Mucosa of descending colon (tissue), 3 donors: ENCODE results near the gene WFDC1. TPM values are rescaled to one million over a fixed set of nuclear protein-coding genes. Genes with fewer than 3 reads are reported as not detected.
A peak's percentile ranks its signal among the peaks of the same experiment; 100 is the strongest.
"Not testable (repeated sequence)": the region's sequence is repeated elsewhere in the genome, so short reads cannot be mapped to it uniquely, and the experiment has no call there.

Experiments used
- ATAC-seq: fragments of 200-7000 bp; cut with Tn5 transposase; one replicate; pipeline ENCODE4 v1.9.1; 2020; ENCODE audit warnings: mild to moderate bottlenecking, moderate library complexity
- DNase-seq, 3 donors: peaks; one replicate each; pipeline ENCODE4 v3.0.0-alpha.2; 2020
- H3K36me3 ChIP-seq: fragments of 200-600 bp; one replicate; pipeline ENCODE4 v1.8.0; 2021; ENCODE audit warnings: low read depth, mild to moderate bottlenecking
- H3K4me1 ChIP-seq: fragments of 200-600 bp; one replicate; pipeline ENCODE4 v1.8.0; 2021; ENCODE audit warnings: low read depth, mild to moderate bottlenecking
- H3K4me3 ChIP-seq: fragments of 200-600 bp; one replicate; pipeline ENCODE4 v1.8.0; 2021; ENCODE audit warnings: mild to moderate bottlenecking
- H3K9me3 ChIP-seq: fragments of 200-600 bp; one replicate; pipeline ENCODE4 v1.8.0; 2021; ENCODE audit warnings: mild to moderate bottlenecking
- intact Hi-C, 2 donors: fragments of 100-400 bp; cut with DNase I in 1 of 2; cut with micrococcal nuclease in 1 of 2; formaldehyde crosslinking; loops; one replicate each; pipeline versions ENCODE4 v1.11.0 to v1.11.1; 2022; cut with DNase I, micrococcal nuclease
- total RNA-seq, 3 donors: library from RNA; stranded (reverse); fragmentation: NEBNext Ultra II Directional in 2 of 3; extraction: Animal tissue kit (Norgen Biotek cat#: 25700) in 2 of 3; gene quantifications; one replicate each; pipeline versions ENCODE4 v1.2.1 to v1.2.4, GENCODE V29; 2021 to 2023
- TF ChIP-seq, protein P1 (sequence below): fragments of 200-600 bp; IDR thresholded peaks from one replicate; pipeline ENCODE4 v1.8.0; 2022; ENCODE audit warnings: antibody characterized with exemption, mild to moderate bottlenecking
- donor health status: DM: no; HTN: no; CAD: no; lungs with moderate emphysema.
- donor health status: DM: no; HTN: no; CAD: no.
- donor health status: DM: no; HTN: yes; CAD: no.

The WFDC1 gene
- total RNA-seq, 3 donors from 2014 or later = 7.5 to 30.5 (median 10.9) TPM

GRCh38 chr16:84341528-84342295 is 47.0 kb downstream of the WFDC1 start:
- ATAC-seq (peak; percentile 89), DNase-seq (peak in 2 of 3 donors; percentile 80 to 86)
- no peak overlapping the region for H3K4me3 ChIP-seq
- peaks cover 11% of the 10 kb centered on the region for H3K4me1 ChIP-seq
- TF ChIP-seq, protein P1, sequence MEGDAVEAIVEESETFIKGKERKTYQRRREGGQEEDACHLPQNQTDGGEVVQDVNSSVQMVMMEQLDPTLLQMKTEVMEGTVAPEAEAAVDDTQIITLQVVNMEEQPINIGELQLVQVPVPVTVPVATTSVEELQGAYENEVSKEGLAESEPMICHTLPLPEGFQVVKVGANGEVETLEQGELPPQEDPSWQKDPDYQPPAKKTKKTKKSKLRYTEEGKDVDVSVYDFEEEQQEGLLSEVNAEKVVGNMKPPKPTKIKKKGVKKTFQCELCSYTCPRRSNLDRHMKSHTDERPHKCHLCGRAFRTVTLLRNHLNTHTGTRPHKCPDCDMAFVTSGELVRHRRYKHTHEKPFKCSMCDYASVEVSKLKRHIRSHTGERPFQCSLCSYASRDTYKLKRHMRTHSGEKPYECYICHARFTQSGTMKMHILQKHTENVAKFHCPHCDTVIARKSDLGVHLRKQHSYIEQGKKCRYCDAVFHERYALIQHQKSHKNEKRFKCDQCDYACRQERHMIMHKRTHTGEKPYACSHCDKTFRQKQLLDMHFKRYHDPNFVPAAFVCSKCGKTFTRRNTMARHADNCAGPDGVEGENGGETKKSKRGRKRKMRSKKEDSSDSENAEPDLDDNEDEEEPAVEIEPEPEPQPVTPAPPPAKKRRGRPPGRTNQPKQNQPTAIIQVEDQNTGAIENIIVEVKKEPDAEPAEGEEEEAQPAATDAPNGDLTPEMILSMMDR = no peak
- H3K9me3 ChIP-seq = peaks cover 5% of the 10 kb centered on the region
- no peaks in the 10 kb centered on the region for H3K36me3 ChIP-seq
- intact Hi-C loops = no loop called here

GRCh38 chr16:84343800-84344199 is 49.1 kb downstream of the WFDC1 start:
- ATAC-seq, DNase-seq, H3K9me3 ChIP-seq, intact Hi-C loops, H3K36me3 ChIP-seq, H3K4me3 ChIP-seq: not testable (repeated sequence)
- peaks cover 15% of the 10 kb centered on the region for H3K4me1 ChIP-seq

GRCh38 chr16:84344781-84345180 is 50.1 kb downstream of the WFDC1 start:
- peaks cover 25% of the 10 kb centered on the region for H3K4me1 ChIP-seq
- intact Hi-C loops = no loop called here
- H3K9me3 ChIP-seq = no peaks in the 10 kb centered on the region
- peak in 1 of 3 donors; percentile 25 for DNase-seq
- TF ChIP-seq, protein P1 = no peak
- no peak for ATAC-seq
- H3K36me3 ChIP-seq = no peaks in the 10 kb centered on the region
- no peak overlapping the region for H3K4me3 ChIP-seq

- TF ChIP-seq, protein P1 = no peak
- no peaks in the 10 kb centered on the region for H3K9me3 ChIP-seq
- DNase-seq (peak in 1 of 3 donors; percentile 21), ATAC-seq (no peak)
- H3K4me1 ChIP-seq = peaks cover 31% of the 10 kb centered on the region
- no peak overlapping the region for H3K4me3 ChIP-seq
- no peaks in the 10 kb centered on the region for H3K36me3 ChIP-seq
- intact Hi-C loops = no loop called here
Observed at GRCh38 chr16:84347161-84347560, 52.5 kb downstream of the WFDC1 start.

DNA sequence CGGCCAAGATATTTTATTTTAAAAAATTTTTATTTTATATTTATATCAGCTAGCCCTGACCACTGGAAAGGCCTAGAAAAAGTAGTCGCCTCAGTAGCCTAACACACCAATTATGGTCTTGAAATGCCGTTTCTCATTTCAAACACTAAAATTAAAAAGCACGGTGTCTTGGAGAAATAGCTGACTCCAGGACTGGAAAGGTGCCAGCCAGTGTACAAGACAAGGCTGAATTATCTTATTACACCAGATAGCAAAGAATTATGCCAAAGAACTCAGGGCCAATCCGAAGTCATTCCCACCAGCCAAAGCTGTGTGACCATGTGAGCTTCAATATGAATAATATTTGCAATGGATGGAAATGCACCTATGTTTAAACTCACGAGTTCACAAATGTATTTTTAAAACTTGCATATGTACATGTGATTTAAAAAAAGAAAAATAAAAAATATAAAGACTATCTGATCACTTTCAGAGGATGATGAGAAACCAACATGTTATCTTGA is 53.8 kb downstream of the WFDC1 start:
- no peak overlapping the region for H3K4me3 ChIP-seq
- intact Hi-C loops = no loop called here
- no peaks in the 10 kb centered on the region for H3K9me3 ChIP-seq
- H3K4me1 ChIP-seq = peaks cover 28% of the 10 kb centered on the region
- TF ChIP-seq, protein P1 = no peak
- ATAC-seq (no peak), DNase-seq (peak in 1 of 3 donors; percentile 60)
- H3K36me3 ChIP-seq = no peaks in the 10 kb centered on the region

GRCh38 chr16:84349862-84350684 is 55.4 kb downstream of the WFDC1 start:
- Histone ChIP-seq H3K4me3 (no peak overlapping the region), H3K4me1 (peaks cover 28% of the 10 kb centered on the region), H3K36me3 (no peaks in the 10 kb centered on the region), H3K9me3 (no peaks in the 10 kb centered on the region)
- TF ChIP-seq, protein P1 = no peak
- peak; percentile 94 for ATAC-seq
- intact Hi-C loops = no loop called here
- peak; percentile 70 to 85 (median 81) for DNase-seq
